ENCODE data around the gene ZNF287. TPM values are rescaled to one million over a fixed set of nuclear protein-coding genes. Genes with fewer than 3 reads are reported as not detected.

The ZNF287 gene
- total RNA-seq, result 1 to 10 TPM; 5.0 to 8.1 (median 7.4) TPM
- polyA plus RNA-seq, result 1 to 10 TPM in 2 of 3 donors, under 1 TPM in 1; 0.46 to 3.0 (median 1.8) TPM

DNA sequence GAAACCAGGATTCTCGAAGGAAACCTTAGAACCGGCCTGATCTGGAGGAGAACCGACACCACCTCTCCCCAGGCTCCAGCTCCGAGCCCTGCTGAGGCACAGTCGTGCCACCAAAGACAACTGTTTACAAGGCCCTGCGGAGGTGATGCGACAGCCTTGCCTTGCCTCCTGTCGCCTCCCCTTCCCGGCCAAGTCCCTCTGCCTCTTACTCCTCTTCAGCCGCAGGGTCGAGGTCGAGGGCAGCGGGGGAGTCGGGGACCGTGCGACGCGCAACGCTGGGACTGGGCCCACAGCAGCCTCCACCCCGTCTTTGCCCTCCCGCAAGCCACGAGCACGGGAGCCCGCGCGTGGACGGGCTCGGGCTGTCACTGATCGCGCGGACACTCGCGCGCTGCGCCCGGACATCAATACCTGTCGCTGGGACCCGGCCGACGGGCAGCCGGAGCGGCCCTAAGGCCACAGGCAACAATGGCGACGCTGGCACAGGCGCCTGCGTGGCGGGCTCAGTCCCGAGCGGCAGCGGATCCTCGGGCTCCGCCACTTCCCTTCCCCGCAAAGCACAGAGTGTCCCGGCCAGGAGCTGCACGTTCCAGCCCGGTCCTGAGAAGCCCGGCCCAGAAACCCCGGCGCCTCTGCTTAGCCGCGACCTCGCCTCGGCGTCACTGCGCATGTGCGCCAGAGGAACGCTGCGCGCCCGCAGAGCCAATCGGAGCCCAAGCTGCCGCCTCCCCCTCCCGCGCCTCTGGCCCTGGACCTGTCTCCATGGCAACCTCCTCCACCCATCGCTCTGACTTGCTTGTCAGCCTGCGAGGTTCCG, at the start of gene ZNF287:
ZNF287 (minus strand) TSS at position 664 of the 817 bp plus-strand sequence. CDS start 1,473 bp downstream, outside the sequence.
- intact Hi-C loops (cut with DNase I), result loop anchor here (1.0 kb wide), 1 partner anchor 21 kb away; no protein-coding TSS in a partner anchor
- peak within 1 kb of the TSS; percentile 73 to 77 (median 76) for H3K4me3 ChIP-seq

DNA sequence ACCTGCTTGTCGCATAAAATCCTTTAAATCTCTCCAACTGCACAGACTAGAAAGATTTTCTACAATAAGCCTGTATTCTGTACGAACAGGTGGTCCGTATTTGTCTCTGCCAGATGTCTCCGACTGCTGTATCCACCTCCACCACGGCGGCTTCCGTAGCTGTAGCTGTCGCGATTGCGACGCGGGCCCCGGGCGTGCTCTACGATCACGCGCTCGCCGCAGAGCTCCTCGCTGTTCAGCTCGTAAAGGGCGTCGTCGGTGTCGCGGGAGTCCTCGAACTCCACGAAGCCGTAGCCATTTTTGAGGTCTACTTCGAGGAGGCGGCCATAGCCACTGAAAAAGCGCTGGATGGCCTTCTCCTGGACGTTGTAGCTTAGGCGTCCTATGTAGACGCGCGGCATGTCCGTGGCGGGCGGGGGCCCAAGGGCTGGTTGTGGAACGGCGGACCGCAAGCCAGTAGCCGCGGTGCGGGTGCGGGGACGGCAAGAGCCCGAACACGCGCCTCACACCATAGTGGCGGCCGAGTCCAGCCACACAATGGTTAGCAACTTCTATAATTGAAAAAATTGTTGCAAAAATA, 48.6 kb upstream of the ZNF287 start:
- Histone ChIP-seq H3K27me3 (no peaks in the 10 kb centered on the region), H3K4me3 (no peak overlapping the region), H3K4me1 (no peaks in the 10 kb centered on the region), H3K27ac (no peak overlapping the region), H3K36me3 (peaks cover 0 to 5% (median 0%) of the 10 kb centered on the region in 4 donors), H3K9me3 (peaks cover 10 to 20% (median 19%) of the 10 kb centered on the region in 4 donors)
- intact Hi-C loops (cut with DNase I), result no loop called here
- WGBS, 2 donors, result 94 to 97% methylated on average over 53 of the region's 53 CpGs
- no peak for DNase-seq
- TF ChIP-seq POLR2AphosphoS5 (IDR thresholded peaks at IDR 0.05) (no peak), POLR2A (IDR thresholded peaks at IDR 0.05) (no peak), EP300 (IDR thresholded peaks at IDR 0.05) (no peak)
- TF ChIP-seq, protein P1, sequence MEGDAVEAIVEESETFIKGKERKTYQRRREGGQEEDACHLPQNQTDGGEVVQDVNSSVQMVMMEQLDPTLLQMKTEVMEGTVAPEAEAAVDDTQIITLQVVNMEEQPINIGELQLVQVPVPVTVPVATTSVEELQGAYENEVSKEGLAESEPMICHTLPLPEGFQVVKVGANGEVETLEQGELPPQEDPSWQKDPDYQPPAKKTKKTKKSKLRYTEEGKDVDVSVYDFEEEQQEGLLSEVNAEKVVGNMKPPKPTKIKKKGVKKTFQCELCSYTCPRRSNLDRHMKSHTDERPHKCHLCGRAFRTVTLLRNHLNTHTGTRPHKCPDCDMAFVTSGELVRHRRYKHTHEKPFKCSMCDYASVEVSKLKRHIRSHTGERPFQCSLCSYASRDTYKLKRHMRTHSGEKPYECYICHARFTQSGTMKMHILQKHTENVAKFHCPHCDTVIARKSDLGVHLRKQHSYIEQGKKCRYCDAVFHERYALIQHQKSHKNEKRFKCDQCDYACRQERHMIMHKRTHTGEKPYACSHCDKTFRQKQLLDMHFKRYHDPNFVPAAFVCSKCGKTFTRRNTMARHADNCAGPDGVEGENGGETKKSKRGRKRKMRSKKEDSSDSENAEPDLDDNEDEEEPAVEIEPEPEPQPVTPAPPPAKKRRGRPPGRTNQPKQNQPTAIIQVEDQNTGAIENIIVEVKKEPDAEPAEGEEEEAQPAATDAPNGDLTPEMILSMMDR (IDR thresholded peaks at IDR 0.05), result no peak

More for the DNA sequence above, at the start of gene ZNF287:
- Histone ChIP-seq H3K4me1 (peaks cover 0 to 16% (median 6%) of the 10 kb centered on the region in 4 donors), H3K27me3 (no peaks in the 10 kb centered on the region), H3K36me3 (peaks cover 0 to 26% (median 3%) of the 10 kb centered on the region in 4 donors), H3K9me3 (no peaks in the 10 kb centered on the region), H3K27ac (peak within 1 kb of the TSS; percentile 74 to 84 (median 78))
- TF ChIP-seq POLR2AphosphoS5 (IDR thresholded peaks at IDR 0.05), result peak; percentile 62 to 87 (median 78)
- TF ChIP-seq POLR2A (IDR thresholded peaks at IDR 0.05), result peak in 1 of 2 donors; percentile 36
- TF ChIP-seq, protein P1 (IDR thresholded peaks at IDR 0.05), result no peak
- DNase-seq, result peak; percentile 97
- 4 to 6% methylated on average over 77 of the region's 77 CpGs for WGBS, 2 donors

DNA sequence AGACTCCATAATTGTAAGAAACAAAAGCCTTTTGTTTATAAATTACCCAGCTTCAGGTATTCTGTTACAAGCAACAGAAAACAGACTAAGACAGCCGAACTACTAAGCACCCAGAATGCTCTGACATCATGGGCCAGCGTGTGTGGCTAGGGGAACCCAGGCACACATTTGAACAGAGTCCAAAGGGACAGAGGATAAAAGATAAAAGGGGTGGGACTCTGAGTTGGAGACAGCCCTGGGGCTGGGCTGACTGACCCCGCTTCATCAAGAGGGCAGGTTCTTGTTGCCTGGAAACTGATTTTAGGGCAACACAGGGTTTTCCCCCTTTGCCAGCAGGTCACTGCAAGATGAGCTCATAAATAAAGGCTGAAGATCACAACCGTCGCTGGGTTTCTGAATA, 30.5 kb upstream of the ZNF287 start:
- TF ChIP-seq, protein P1 (IDR thresholded peaks at IDR 0.05), result no peak
- TF ChIP-seq POLR2A (IDR thresholded peaks at IDR 0.05) (no peak), EP300 (IDR thresholded peaks at IDR 0.05) (no peak)
- H3K4me1 ChIP-seq, result no peaks in the 10 kb centered on the region
- H3K27ac ChIP-seq, result no peak overlapping the region
- no peaks in the 10 kb centered on the region for H3K27me3 ChIP-seq
- no peaks in the 10 kb centered on the region for H3K9me3 ChIP-seq
- H3K36me3 ChIP-seq, result no peaks in the 10 kb centered on the region
- no peak for DNase-seq
- intact Hi-C loops (cut with DNase I), result no loop called here
- 32 to 70% methylated on average over 5 of the region's 5 CpGs for WGBS, 2 donors
- H3K4me3 ChIP-seq, result no peak overlapping the region

DNA sequence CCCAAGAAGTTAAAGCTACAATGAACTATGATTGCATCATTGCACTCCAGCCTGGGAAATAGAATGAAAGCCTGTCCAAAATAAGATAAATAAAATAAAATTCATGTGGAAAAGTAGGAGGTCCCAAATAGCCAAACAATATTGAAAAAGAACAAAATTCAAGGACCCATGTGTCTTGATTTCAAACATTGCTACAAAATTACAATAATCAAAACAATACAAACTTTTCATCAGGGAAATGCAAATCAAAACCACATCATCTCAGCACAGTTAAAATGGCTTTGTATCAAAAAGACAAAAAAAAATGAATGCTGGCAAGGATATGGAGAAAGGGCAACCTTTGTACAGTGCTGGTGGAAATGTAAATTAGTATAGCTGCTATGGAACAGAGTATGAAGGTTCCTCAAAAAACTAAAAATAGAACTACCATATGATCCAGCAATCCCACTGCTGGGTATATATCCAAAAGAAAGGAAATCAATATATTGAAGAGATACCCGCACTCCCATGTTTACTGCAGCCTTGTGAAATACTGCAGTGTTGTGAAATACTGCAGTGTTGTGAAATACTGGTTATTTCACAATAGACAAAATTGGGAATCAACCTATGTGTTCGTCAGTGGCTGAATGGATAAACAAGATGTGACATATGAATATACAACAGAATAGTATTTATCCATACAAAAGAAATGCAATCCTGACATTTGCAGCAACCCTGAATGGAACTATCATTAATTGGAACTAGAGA, 24.5 kb upstream of the ZNF287 start:
- no peak overlapping the region for H3K4me3 ChIP-seq
- H3K4me1 ChIP-seq, result peaks cover 0 to 6% (median 1%) of the 10 kb centered on the region in 4 donors
- DNase-seq, result no peak
- intact Hi-C loops (cut with DNase I), result no loop called here
- H3K27me3 ChIP-seq, result no peaks in the 10 kb centered on the region
- no peaks in the 10 kb centered on the region for H3K36me3 ChIP-seq
- WGBS, 2 donors, result 45 to 52% methylated on average over 2 of the region's 2 CpGs
- no peaks in the 10 kb centered on the region for H3K9me3 ChIP-seq
- no peak overlapping the region for H3K27ac ChIP-seq
- peak in 3 of 4 donors; percentile 10 to 40 (median 35) for TF ChIP-seq POLR2AphosphoS5 (IDR thresholded peaks at IDR 0.05)
- no peak for TF ChIP-seq EP300 (IDR thresholded peaks at IDR 0.05)
- TF ChIP-seq, protein P1 (IDR thresholded peaks at IDR 0.05), result no peak
